Measurements from ENCODE around the gene FAM170B.

- TF ChIP-seq, protein P1, sequence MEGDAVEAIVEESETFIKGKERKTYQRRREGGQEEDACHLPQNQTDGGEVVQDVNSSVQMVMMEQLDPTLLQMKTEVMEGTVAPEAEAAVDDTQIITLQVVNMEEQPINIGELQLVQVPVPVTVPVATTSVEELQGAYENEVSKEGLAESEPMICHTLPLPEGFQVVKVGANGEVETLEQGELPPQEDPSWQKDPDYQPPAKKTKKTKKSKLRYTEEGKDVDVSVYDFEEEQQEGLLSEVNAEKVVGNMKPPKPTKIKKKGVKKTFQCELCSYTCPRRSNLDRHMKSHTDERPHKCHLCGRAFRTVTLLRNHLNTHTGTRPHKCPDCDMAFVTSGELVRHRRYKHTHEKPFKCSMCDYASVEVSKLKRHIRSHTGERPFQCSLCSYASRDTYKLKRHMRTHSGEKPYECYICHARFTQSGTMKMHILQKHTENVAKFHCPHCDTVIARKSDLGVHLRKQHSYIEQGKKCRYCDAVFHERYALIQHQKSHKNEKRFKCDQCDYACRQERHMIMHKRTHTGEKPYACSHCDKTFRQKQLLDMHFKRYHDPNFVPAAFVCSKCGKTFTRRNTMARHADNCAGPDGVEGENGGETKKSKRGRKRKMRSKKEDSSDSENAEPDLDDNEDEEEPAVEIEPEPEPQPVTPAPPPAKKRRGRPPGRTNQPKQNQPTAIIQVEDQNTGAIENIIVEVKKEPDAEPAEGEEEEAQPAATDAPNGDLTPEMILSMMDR (IDR thresholded peaks at IDR 0.05) = no peak
- TF ChIP-seq EP300 (IDR thresholded peaks at IDR 0.05) (no peak), POLR2A (IDR thresholded peaks at IDR 0.05) (no peak), POLR2AphosphoS5 (IDR thresholded peaks at IDR 0.05) (no peak)
Observed at GRCh38 chr10:49093922-49094321, 39.9 kb downstream of the FAM170B start.
